Measurements from ENCODE around the gene AOAH.

DNA sequence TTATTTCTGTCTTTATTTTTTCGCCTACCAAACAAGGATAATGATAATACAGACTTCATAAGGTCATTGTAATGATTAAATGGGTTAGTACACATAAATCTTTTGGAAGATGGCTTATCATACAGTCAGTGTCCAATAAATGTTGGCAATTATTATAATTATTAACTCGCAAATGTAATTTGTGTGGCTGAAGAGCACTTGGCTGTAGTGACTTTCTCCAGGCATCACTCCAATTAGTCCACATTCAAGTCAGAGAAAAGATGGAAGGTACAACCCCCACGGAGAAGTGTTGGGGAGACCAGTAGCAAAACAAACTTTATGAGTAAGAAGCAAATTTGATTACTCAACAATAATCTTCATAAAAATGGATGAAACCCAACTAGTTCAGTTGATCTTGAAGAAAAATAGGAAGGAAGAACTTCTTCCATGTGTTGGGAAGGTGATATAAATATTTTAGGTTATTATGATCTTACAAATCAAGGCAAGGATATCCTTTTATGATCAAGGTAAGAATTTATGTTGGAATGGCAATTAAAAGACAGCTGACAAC, 5.1 kb downstream of the AOAH start:
- TF ChIP-seq, protein P1, sequence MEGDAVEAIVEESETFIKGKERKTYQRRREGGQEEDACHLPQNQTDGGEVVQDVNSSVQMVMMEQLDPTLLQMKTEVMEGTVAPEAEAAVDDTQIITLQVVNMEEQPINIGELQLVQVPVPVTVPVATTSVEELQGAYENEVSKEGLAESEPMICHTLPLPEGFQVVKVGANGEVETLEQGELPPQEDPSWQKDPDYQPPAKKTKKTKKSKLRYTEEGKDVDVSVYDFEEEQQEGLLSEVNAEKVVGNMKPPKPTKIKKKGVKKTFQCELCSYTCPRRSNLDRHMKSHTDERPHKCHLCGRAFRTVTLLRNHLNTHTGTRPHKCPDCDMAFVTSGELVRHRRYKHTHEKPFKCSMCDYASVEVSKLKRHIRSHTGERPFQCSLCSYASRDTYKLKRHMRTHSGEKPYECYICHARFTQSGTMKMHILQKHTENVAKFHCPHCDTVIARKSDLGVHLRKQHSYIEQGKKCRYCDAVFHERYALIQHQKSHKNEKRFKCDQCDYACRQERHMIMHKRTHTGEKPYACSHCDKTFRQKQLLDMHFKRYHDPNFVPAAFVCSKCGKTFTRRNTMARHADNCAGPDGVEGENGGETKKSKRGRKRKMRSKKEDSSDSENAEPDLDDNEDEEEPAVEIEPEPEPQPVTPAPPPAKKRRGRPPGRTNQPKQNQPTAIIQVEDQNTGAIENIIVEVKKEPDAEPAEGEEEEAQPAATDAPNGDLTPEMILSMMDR (IDR thresholded peaks at IDR 0.05; ENCODE audit: insufficient read depth, low read length) = no peak
- no peak for TF ChIP-seq POLR2AphosphoS5 (IDR thresholded peaks at IDR 0.05; ENCODE audit: low read depth)
